IPS-NIHi7 (cell line): ENCODE measurements around the gene DHRSX.
"Not testable (repeated sequence)": the region's sequence is repeated elsewhere in the genome, so short reads cannot be mapped to it uniquely, and the experiment has no call there.

ENCODE experiments used
- DNase-seq: peaks from one replicate; pipeline ENCODE4 v3.0.0; 2012; ENCODE audit warnings: mixed read lengths; ENCODE audit errors: extremely low spot score

DHRSX gene

DNA sequence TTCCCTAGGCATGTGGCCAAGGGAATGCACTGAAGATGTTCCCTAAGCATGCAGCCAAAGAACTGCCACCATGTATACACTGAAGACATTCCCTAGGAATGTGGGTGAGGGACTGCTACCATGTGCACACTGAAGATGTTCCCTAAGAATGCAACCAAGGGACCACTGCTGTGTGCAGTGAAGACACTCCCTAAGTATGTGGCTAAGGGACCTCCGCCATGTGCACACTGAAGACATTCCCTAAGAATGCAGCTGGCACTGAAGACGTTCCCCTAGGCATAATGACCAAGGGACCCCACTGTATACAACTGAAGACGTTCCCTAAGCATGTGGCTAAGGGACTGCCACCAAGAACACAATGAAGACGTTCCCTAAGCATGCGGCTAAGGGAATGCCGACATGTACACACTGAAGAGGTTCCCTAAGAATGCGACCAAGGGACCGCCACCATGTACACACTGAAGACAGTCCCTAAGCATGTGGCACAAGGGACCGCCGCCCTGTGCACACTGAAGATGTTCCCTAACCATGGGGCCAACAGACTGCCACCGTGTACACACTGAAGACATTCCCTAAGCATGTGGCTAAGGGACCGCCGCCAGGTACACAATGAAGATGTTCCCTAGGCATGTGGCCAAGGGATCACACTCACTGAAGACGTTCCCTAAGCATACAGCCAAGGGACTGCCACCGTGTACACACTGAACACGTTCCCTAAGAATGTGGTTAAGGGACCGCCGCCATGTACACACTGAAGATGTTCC is 25.6 kb downstream of the DHRSX start:
- no peak for DNase-seq

DNA sequence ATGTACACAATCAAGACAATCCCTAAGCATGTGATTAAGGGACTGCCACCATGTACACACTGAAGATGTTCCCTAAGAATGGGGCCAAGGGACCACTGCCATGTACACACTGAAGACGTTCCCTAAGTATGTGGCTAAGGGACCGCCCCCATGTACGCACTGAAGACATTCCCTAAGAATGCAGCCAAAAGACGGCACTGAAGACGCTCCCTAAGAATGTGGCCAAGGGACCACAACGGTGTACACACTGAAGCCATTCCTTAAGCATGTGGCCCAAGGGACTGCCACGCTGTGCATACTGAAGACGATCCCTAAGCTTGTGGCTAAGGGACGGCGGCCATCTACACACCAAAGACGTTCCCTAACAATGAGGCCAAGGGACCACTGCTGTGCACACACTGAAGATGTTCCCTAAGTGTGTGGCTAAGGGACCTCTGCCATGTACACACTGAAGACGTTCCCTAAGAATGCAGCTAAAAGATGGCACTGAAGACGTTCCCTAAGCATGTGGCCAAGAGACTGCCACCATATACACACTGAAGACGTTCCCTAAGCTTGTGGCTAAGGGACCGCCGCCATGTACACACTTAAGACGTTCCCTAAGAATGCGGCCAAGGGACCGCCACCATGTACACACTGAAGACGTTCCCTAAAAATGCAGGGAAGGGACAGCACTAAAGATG is 26.4 kb downstream of the DHRSX start:
- no peak for DNase-seq

DNA sequence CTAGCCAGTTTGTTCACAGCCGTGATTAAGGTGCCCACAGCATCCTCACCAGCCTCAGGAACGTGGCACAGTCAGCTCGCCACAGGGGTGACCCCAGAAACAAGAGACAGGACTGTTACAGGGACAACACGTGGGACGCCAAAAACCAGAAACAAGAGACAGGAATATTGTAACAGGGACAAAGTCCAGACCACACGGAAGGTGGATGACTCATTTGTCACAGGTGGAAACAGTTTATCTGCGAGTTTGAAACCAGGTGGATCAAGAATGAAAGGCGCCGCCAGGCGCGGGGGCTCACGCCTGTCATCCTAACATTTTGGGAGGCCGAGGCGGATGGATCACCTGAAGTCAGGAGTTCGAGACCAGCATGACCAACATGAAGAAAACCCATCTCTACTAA is 27.7 kb downstream of the DHRSX start:
- not testable (repeated sequence) for DNase-seq

DNA sequence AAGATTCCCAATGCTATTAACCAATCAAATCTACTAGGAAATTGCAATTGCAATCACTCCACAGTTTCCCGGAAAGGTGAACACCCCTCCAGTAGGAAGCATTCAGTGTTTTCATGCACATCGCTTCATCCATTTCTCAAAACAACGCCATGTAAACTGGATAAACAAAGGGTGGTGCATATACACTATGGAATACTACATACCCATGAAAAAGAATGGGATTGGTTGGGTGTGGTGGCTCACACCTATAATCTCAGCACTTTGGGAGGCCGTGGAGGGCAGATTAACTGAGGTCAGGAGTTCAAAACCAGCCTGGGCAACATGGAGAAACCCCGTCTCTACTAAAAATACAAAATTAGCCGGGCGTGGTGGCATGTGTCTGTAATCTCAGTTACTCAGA is 29.1 kb downstream of the DHRSX start:
- DNase-seq = no peak

- not testable (repeated sequence) for DNase-seq
Measured at GRCh38 chrX:2471126-2471525, 29.6 kb downstream of the DHRSX start.

DNA sequence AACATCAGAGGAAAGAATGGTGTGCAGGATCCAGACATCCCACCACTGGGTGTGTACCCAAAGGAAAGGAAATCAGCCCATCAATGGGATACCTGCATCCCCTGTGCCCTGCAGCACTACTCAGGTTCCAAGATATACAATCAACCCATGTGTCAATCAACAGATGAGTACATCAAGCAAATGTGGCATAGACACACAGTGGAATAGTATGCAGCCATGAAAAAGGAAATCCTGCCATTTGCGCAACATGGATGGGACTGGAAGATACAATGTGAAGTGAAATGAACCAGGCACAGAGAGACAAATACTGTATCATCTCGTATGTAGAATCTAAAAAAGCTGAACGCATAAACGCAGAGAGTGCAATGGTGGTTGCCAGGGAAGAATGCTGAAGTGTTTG is 30.9 kb downstream of the DHRSX start:
- not testable (repeated sequence) for DNase-seq

- no peak for DNase-seq
Measured at GRCh38 chrX:2469196-2469685, 31.5 kb downstream of the DHRSX start.

GRCh38 chrX:2468261-2469195 is 32.2 kb downstream of the DHRSX start:
- DNase-seq = no peak

- DNase-seq = no peak
Measured at GRCh38 chrX:2466876-2467656, 33.7 kb downstream of the DHRSX start.

GRCh38 chrX:2464677-2465166 is 36.1 kb downstream of the DHRSX start:
- no peak for DNase-seq

DNA sequence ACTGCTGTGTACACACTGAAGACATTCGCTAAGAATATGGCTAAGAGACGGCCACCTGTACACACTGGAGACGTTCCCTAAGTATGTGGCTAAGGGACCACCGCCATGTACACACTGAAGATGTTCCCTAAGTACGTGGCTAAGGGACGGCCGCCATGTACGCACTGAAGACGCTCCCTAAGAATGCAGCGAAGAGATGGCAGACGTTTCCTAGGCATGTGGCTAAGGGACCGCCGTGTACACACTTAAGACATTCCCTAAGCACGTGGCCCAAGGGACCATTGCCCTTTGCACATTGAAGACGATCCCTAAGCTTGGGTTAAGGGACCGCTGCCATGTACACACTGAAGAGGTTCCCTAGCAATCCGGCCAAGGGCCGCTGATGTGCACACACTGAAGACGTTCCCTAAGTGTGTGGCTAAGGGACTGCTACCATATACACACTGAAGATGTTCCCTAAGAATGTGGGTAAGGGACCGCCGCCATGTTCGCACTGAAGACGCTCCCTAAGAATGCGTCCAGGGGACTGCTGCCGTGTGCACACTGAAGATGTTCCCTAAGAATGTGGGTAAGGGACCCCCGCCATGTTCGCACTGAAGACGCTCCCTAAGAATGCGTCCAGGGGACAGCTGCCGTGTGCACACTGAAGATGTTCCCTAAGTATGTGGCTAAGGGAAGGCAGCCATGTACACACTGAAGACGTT is 36.7 kb downstream of the DHRSX start:
- peak; percentile 24 for DNase-seq

DNA sequence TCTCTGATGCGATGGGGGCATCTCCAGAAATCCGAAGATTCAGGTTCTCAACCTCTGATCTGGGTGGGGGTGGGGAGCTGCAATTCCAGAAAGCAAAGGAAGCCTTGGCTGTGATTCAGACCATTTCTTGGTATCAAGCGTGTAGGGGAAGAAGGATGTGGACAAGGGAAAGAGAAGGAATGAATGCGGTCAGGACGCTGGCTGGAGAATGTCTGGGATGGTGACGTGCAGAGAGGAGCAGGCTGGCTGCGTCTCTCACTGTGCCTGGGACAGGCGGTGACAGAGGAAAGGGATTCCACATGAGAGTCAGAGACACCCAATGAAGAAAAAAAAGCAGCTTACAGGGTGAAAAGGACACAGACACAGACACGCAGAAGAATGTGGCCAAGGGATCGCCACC is 37.3 kb downstream of the DHRSX start:
- not testable (repeated sequence) for DNase-seq

DNA sequence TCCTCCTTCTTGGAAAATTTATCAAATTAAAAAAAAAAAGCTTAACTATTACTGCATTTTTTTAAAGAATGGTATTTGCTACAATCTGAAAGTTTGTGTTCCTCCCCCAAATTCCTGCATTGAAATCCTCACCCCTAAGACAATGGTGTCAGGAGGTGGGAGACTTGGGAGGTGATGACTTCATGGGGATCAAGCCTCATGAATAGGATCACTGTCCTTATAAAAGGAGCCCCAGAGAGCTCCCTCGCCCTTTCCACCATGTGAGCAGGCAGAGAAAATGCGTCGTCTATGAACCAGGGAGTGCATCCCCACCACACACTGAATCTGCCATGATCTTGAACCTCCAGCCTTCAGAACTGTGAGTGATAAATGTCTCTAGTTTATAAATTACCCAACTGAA is 38.0 kb downstream of the DHRSX start:
- peak; percentile 36 for DNase-seq

GRCh38 chrX:2462074-2462473 is 38.7 kb downstream of the DHRSX start:
- no peak for DNase-seq

DNA sequence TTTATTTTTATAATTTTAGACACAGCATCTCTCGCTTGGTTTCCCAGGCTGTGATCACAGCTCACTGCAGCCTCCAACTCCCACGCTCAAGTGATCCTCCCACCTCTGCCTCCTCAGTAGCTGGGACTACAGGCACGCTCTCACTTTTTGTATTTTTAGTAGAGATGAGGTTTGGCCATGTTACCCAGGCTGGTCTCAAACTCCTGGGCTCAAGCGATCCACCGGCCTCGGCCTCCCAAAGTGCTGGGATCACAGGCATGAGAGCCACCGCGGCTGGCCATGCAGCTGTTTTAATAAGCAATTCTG is 39.1 kb downstream of the DHRSX start:
- no peak for DNase-seq

DNA sequence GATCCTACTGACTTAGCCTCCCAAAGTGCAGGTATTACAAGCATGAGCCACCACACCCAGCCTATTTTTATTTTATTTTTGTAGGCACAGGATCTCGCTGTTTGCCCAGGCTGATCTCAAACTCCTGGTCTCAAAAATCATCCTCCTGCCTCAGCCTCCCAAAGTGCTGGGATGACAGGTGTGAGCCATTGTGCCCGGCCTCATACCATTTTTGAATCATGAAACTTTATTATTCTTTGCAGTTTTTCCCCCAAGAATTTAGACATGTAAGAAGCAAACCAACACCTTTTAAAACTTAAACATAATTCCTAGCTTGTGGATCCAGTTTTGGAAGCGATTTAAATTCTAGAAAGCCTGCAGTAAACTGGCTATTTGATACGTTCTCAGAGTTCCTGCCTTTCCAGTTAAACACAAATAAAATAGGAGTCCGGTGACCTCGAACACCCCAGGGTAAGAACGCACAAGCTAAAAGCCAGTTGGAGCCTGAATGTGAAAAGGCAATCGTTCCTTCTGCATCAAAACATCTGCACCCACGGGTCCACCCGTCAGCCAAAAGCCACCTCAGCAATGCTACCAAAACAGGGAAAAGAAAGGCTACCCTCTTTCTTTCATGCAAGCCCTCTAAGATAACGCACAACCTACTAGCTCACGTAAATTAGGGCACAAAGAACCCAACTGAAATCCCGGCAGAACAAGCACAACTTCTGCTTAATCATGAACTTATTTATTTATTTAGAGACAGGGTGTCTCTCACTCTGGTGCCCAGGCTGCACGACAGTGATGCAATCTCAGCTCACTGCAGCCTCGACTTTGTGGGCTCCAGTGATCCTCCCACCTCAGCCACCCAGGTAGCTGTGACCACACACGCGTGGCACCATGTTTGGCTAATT is 39.7 kb downstream of the DHRSX start:
- not testable (repeated sequence) for DNase-seq

DNA sequence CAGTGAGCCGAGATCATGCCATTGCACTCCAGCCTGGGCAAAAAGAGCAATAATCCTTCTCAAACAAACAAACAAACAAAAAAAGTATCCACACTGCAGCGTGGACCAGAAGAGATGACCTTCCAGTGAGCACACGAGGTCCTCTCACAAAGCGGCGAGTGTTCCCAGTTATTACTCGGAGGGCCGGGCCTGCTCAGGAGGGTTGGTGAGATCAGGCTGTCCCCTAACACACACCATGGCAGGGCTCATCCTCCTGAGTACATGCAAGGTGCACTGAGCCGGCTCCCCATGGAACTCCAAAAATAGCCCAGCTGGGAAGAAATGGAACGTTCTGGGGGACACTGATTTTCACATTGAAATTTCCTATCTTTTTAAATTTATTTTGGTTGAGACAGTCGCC is 40.7 kb downstream of the DHRSX start:
- DNase-seq = not testable (repeated sequence)

DNA sequence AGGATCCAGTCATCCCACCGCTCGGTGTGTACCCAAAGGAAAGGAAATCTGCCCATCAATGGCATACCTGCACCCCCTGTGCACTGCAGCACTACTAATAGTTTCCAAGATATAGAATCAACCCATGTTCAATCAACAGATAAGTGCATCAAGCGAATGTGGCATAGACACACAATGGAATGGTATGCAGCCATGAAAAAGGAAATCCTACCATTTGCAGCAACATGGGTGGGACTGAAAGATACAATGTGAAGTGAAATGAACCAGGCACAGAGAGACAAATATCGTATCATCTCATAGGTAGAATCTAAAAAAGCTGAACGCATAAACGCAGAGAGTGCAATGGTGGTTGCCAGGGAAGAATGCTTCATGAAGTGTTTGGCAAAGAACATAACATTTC is 42.5 kb downstream of the DHRSX start:
- no peak for DNase-seq

GRCh38 chrX:2457289-2458133 is 43.3 kb downstream of the DHRSX start:
- no peak for DNase-seq
